RKO (cell line): ENCODE measurements around the gene SNX10.

Experiments used
- DNase-seq: peaks from one replicate; pipeline ENCODE4 v3.0.0-alpha.2; 2016; ENCODE audit warnings: low spot score

SNX10 gene

GRCh38 chr7:26404189-26404996 lies 112.7 kb downstream of the SNX10 start:
- DNase-seq, result no peak

- DNase-seq, result no peak
Observed at GRCh38 chr7:26406433-26406832, 114.8 kb downstream of the SNX10 start.

DNA sequence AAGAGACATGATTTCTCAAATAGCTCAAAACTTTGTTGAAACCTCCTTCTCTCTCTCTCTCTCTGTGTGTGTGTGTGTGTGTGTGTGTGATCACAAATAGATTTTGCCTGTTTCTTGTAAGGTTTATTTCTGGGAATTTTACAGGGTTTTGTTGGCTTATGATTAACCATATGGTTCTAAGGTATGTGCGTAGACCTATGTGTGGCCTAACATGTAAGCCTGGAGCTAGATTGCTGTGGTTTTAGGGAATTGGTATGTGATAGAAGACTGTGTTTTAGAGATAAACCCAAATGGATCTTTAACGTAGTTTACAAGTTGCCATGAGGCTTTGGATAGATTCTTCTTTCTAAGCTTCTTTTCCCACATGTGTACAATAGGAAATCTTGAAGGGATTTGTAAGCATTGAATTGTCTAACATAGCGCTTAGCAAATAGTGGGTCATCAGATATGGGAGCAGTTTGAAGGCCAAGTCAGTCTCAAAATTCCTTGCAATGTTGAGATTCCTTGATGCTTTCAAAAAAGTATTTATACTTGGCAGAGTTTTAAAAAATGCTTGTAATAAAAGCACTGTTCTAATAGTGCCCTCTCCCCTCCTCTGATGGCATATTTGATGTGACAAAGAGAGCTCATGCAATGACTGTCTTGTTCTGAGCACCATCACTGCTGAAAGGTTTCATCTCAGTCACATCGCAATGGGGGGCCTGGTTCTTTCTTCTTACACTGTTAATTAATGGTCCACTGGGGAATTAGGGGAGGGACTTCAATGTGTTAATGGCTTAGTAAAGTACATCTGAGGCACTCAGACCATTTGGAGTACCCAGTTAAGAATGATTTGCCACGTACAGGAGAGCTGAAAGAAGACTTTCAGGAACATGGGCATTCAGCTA lies 118.2 kb downstream of the SNX10 start:
- DNase-seq, result no peak

DNA sequence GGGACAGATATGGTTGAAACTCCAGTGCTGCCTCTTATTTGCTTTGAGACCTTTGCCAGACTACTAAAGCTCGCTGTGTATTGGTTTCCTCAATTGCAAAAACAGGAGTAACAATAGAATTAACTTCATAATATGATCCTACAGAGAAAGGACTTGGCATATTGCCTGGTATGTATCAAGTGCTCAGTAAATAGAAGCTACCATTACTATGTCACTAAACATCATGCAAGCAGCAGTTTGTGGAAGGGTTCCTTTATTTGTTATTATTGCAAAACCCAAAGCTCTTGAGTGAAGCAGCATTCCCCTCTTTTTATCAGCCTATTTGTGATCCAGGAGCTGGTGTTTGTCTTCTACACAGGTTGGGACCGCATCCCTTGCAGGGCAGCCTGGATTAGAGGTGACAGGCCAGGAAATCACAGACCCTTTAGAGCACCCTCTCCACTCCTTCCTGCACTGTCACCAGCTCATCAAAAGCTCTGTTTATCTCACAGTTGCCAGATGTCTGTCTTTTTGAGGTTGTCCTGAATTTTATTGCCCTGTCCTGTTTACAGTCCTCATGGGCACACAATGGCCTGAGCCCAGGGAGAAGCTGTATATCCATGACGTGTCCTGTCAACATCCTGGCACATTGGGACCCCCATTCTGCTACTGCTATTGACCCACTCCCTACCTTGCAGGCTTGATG lies 121.5 kb downstream of the SNX10 start:
- no peak for DNase-seq

DNA sequence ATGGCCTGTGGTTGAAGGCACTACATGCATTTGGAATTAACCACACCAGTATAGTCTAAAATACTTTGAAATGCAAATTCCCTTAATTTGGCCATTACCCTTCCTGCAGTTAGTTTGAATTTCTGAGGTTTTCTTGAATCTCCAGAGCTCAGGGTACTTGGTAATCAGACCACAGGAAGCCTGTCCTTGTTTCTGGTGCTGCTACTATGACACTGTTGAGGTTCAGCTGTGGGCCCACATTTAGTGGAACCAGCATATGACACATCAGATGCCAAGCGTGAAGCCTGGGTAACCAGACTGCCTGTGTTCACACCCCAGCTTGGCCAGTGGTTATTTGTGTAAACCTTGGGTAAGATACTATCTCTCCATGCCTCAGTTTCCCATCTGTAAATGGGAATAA lies 124.3 kb downstream of the SNX10 start:
- DNase-seq, result no peak

GRCh38 chr7:26417911-26418413 lies 126.3 kb downstream of the SNX10 start:
- DNase-seq, result no peak

DNA sequence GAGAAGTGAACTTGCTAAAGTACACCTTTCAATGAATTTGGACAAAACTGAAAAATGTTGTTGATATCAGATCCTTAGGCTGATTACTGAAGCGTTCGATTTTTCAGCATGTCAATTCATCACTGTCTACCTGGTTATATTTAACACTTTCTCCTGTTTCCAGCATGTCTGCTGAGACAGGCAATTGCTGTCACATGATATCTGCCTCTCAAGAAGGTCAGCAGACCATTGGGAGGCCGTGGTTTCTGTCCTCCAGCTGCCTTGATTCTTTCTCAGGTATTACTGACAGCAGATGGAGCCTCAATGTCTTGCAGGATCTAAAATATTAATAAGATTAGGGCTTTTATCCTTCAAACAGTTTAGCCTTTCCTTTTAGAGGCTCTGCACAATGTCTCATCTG lies 127.5 kb downstream of the SNX10 start:
- no peak for DNase-seq

- DNase-seq, result no peak
Observed at GRCh38 chr7:26420422-26421019, 128.9 kb downstream of the SNX10 start.

GRCh38 chr7:26422761-26423160 lies 131.1 kb downstream of the SNX10 start:
- no peak for DNase-seq

DNA sequence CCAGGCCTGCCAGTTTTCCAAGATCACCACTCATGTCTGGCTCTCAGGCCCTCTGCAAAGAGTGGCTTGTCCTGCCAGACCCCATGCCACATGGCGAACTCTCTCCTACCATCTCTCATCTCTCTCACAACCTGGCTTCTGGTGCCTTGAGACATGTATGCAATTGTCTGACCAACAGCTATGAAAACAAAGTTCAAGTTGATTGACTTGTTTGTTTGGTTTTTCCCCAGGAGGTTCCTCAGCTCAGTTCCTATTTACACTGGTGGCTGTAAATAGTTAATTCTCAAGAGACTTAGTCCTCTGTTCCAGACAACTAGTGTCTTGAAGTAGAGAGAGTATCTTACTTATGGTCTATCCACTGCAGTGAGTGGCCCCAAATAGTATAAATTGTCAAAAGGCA lies 131.8 kb downstream of the SNX10 start:
- no peak for DNase-seq
